CD4-positive, alpha-beta T cell treated with Interleukin-17A for 4 hours (primary cell): ENCODE results near the gene GPC5.
"Not testable (repeated sequence)": the region's sequence is repeated elsewhere in the genome, so short reads cannot be mapped to it uniquely, and the experiment has no call there.

ENCODE experiments used
- DNase-seq: peaks from one replicate; pipeline ENCODE4 v3.0.0-alpha.2; 2020; ENCODE audit warnings: mixed read lengths

Gene GPC5

DNA sequence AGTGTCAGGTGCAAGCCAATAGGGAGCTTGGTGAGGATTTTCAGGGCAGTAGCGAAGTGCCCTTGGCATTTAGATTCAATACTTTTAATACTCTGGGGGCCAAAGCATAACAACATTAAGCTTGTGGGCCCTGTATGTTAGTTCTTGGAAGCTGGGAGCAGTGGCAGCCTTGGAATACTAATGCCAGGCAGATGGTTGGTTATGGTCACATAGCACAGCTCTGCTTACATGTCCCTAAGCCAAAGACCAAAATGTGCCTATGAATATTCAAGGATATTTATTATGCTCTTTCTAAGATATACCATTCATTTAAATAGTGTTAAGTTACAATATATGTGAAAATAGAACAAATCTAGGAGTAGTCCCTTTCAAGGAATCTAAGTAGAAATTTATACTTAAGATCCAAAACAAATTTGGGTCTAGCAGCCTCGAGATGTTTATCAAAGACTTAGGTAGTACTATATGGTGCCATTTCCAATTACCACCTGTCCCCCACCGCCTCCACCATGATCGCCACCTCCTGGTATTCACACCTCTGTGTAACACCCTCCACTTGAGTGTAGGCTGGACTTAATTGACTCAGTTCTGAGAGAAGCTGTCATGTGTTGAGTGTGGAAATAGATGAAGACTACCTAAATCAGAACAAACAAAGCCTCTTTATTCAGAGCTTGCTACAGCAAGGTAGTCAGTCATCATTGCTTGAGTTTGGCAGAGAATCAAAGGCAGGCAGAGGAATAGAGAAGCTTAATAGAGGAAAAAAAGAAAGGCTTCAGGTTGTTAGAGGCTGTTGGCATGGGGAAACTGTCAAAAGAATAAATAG, 261.0 kb downstream of the GPC5 start:
- DNase-seq: no peak

DNA sequence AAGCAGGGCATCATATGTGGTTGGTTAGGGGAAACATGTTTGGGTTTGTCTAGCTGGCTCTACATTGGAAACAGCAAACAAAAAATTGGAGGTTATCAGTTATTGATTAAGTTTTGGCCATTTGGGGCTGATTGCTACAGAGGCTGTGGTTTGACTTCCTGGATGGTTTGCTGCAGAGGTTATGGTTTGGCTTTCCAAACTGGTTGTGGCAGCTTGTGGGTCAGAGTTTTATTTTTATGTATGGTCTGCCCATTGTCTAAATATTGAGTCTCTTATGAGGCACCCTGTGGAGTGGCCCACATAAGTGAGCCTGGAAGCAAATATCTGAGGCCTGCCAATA, 261.6 kb downstream of the GPC5 start:
- DNase-seq: no peak

DNA sequence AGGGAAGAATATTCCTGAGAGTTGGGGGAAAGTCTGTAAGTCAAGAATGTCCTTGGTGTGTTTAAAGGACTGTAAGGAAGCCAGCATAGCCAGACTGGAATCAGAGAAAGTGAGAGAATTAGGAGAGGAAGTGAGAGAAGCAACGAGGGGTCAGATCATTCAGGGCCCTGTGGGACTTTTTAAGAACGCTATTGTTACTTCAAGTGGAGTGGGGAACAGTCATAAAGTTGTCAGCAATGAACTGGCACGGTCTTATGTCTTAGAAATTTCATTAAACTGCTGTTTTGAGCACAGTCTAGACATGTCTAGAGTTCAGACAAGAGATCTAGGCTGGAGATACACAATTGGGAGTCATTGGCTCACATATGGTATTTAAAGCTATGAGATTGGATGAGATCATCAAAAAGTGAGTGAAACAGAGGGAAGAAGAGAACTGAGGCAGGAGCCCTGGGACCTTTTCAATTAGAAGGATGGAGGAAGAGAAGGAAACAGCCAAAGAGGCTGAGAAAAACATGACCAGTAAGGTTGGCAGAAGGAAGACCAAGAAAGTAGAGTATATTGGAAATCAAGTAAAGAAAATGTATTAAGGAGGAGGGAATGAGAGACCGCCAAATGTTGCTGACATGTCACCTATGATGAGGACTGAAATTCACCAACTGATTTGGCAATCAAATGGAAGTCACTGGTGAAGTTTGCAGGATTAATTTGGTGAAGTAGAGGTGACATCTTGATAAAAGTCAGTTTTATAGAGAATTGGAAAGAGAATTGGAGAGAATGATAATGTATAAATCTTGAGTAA, 263.5 kb downstream of the GPC5 start:
- no peak for DNase-seq

DNA sequence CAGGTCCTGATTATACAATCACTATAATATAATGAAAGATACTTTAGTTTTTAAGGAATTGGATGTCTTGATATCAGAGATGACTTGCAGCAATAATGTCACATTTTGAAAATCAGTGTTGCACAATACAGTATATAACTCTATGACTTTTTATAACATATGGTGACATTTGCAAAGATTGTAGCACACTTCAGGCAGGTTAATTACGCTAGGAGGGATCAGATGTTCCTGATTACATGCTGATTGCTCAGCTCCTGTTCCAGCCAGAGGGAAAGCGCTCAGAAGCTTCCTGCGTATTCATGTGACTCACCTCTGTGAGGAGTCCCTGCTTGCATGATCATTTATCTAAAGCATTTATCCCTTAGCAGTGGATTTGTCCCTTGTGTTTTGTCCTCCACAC, 265.6 kb downstream of the GPC5 start:
- DNase-seq: no peak

DNA sequence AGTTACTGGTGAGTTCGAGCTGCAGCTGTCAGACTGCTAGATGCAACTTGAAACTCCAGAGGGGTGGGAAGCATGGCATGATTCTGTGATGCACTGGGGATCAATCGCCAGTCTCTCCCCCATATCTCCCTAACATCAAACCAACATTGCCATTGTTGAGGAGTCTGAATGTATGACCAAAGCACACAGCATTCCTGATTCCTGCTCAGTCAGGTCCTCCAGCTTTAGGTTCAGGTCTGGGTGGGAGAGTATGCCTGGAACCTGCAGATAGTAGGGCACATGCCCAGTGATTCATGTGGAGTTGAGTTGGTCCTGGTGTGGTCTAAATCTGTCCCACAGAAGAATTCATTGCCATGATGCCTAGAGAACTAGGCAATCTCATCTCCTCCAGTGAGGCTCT, 269.1 kb downstream of the GPC5 start:
- no peak for DNase-seq

DNA sequence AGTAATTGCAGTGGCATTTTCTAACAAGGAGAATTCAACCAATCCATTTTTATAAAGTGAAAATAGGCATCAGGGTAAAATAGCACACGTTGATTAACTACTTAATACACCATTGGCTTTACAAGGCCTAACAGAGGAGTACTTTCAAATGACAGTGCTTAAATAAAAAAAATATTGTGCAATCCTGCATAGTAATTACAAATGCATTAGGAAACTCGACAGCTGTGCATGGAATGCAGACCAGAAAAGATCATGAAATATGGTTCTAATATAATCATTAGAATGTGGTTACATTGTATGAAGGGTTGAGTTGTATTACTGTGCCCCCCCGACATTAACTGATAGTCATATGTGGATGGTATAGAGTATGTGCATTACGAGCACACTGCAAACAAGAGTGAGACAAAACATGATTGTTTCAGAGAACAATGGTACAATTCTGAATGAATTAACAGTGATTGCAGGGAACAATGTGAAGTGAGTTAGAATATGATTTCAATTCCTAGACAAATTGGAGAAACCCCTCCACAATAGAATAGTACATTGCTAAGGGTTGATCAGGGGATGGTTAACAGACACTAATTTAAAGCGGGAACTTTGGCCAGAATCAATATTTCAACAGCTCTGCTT, 270.6 kb downstream of the GPC5 start:
- DNase-seq: no peak

DNA sequence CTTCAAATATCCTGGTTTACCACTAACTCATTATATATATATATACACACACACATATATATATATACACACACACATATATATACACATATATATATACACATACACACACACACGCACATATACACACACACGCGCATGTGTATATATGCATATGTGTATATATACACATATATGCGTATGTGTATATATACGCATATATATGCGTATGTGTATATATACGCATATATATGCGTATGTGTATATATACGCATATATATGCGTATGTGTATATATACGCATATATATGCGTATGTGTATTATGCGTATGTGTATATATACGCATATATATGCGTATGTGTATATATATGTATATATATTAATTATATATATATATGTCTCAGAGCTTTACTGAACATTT, 275.9 kb downstream of the GPC5 start:
- not testable (repeated sequence) for DNase-seq

DNA sequence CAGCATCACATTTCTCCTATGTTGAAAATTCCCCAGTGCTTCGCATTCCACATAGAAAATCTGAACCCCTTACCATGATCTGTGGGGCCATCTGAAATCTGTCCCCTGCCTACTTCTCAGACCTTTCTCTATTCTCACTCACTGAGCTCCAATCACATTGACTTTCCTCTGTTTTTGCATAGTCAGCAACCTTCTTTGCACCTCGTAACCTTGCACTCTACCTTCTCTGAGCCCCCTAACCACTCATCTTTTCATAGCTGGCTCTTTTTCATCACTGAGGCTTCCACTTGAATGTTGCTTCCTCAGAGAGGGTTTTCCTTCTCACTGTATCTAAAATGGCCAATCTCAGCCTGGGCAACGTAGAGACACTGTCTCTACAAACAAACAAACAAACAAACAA, 286.3 kb downstream of the GPC5 start:
- DNase-seq: no peak

DNA sequence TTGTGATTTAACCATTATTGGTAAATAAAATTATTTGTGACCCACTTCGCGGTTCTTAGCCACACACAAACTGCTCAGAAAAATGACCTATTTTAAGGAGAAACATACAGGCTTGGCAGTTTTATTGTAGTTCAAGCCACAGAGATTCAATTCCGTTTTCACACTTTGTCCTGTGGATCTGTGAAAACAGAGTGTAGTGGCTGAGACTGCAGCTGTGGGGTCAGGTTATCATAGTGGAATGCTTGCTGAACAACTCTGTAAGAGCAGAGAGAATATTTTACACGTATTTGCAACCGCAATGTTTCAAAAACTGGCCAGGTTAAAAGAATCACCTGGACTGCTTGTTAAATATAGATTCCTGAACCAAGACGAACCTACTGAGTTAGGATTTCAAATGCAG, 292.5 kb downstream of the GPC5 start:
- DNase-seq: no peak

DNA sequence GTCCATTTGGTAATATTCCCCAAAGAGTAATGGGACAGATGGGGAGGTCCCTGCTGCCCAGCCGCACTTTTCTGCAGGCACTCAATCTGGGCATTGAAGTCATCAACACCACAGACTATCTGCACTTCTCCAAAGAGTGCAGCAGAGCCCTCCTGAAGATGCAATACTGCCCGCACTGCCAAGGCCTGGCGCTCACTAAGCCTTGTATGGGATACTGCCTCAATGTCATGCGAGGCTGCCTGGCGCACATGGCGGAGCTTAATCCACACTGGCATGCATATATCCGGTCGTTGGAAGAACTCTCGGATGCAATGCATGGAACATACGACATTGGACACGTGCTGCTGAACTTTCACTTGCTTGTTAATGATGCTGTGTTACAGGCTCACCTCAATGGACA, 295.0 kb downstream of the GPC5 start:
- no peak for DNase-seq

DNA sequence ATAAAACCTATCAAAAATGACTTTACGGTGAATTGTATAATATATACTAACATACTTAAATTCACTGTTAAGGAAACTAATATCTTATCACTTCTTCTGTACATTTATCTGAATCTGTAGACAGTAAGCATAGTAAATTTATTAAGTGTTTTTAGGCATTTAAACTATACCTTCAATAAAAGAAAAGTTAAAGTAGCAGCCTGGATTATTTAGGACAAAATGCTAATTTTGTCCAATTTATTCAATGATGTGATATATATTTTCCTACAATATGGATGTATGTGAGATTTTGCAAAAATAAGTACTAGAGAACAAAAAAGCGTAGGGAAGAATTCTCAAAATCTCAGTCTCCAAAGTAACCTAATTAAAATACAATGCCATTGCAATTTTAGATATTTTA, 299.9 kb downstream of the GPC5 start:
- no peak for DNase-seq

DNA sequence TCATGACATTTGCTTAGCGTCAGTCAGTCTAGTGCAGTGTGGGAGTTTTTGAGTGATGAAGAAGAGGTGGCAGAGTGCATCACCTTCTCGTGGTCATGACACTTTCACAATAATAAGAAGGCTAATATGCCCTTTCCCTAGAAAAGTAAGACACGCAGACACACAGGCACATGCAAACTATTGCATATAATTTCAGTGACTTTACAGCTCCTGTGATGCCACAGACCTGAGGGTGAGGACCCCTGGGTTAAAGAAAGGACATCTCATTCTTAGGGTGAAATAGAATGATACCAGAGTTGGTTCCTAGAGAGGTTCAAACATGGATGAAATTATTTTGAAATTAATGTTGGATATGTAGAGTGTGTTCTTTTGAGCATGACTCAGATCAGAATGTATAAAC, 300.3 kb downstream of the GPC5 start:
- no peak for DNase-seq

DNA sequence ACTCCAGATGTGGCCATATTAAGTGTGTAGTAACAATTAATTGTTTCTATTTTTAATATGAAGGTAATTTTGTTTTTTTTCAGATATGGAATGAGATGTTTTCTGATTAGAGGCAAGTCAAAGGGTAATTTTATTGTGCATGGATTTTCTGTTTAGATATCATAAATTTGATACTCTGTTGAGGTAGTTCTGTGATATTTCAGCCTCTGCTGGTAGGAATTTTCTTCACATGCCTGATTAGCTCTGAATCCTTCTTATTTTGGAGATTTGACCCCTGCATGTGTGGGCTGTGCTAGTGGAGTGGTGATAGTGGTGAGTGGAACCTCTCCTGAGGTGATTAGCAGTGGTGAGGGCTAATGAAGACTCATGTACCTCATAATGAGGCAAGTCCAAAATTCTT, 301.4 kb downstream of the GPC5 start:
- DNase-seq: no peak

DNA sequence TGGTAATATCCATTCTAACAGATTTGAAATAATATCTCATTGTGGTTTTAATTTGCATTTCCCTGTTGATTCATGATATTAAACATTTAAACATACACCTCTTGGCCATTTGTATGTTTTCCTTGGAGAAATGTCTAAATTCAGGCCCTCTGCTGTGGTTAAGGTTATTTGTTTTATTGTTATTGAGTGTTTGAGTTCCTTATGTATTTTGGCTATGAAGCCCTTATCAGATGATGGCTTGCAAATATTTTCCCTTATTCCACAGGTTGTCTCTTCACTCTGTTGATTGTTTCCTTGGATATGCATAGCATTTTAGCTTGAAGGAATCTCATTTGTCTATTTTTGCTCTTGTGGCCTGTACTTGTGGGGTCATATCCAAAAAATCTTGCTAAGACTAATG, 303.6 kb downstream of the GPC5 start:
- no peak for DNase-seq

DNA sequence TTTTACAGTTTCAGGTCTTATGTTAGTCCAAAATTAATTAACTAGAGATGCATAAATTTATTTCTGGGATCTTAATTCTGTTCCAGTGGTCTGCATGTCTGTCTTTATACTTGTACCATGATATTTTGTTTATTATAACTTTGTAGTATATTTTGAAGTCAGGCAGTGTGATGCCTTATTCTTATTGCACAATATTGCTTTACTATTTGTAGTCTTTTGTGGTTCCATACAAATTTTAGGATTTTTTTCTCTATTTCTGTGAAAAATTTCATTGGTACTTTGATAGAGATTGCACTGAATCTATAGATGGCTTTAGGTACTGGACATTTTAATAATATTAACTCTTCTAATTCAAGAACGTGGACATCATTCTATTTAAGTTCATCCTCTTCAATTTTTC, 304.0 kb downstream of the GPC5 start:
- no peak for DNase-seq

DNA sequence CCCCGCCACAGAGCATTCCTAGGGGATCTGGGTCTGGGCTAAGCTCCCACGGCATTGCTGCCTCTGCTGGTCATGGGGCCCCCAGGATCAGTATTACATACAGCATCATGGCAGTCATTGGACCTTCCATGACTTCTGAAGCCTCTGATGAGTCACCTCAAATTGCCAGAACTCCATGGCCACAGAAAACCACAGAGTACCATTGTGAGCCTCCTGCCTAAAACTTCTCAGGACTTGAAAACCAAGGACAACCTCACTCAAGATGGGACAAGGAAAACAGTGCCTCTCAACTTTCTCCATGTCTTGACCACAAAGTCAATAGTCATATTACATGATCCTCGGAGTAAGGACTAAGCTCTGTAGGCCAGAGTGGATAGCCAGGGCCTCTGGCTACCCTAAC, 306.0 kb downstream of the GPC5 start:
- DNase-seq: no peak

DNA sequence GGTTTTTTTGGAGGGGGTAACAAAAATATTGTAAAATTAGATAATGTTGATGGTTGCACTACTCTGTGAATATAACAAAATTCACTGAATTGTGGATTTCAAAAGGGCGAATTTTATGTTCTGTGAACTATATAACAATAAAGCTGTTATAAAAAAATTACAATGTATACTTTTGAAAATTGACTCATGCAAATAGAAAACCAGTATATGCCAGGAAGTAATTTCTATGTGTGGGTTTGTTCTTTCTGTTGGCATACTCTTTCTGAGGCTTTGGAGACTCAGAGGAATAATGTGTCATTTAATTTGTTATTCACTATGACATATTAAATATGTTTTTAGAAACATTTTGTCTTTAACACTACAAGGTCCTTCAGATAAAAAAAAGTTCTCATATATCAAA, 310.1 kb downstream of the GPC5 start:
- DNase-seq: no peak

DNA sequence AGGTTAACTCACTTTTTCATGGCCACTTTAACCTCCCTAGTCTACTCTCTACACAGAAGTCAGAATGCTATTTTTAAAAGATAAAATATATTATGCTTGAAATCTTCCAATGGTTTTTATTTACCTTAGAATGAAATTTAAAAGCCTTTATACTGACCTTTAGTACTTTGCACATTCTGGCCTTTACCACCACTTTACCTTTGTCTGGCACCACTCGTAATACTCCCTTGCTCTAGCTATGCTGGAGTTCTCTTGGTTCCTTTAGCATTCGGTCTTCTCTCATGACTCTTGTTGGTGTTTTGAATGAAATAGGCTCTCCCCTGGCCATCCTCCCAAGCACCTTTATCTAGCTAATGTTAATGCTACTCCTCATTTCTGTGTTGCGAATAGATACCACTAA, 310.8 kb downstream of the GPC5 start:
- DNase-seq: no peak

DNA sequence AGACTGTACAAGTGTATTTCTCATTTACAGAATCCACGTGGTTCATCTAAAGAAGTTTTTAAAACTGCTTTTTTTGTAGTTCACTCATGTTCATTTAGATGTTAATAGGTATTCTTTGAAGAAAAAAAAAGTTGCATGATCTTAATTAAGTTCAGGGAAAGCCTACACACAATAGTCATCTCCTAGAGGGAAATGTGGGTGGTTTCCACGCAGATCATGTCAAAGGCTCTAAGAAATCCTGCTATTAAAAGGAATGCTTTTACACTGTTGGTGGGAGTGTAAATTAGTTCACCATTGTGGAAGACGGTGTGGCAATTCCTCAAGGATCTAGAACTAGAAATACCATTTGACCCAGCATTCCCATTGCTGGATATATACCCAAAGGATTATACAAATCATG, 312.3 kb downstream of the GPC5 start:
- DNase-seq: no peak

DNA sequence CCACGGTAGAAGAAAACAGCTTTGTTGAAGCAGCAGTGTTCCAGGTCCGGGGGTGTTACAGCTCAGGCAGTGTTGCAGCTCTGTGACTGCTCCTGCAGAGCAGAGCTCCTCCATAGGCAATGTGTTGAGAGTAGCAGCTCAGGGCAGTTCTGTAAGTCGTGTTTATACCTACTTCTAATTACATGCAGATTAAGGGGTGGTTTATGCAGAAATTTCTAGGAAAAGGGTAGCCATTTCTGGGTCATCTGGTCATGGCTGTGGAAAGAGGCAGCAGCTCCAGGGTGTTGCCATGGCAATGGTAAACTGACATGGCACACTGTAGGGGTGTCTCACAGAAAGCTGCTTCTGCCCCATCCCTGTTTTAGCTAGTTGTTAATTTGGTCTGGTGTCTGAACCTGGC, 316.4 kb downstream of the GPC5 start:
- DNase-seq: no peak

DNA sequence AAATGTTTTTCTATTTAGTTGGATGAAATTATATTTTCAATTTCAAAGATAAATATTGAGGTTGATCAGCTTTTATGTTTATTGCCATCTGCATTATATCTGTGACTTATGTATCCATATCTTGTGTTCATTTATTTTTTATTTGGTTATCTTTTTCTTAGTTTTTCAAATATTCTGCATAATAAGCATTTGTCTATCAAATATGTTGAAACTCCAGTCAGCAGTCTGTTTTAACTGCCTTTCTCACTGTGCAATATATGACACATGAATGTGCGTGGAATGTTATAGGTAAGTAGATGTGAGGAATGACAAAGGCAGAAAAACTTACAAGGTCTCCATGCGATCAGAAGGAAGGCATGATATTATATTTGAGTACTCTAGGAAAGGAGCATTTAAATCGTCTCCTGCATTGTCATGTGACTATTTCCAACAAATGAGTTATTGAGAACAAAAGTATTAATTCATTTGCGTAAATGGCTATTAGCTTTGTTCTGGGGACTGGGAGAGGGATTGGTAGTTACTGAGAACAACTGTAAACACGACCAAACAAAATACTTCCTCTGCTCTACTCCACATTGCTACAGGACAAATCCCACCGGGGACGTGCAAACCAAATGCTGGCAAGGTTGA, 318.1 kb downstream of the GPC5 start:
- no peak for DNase-seq

DNA sequence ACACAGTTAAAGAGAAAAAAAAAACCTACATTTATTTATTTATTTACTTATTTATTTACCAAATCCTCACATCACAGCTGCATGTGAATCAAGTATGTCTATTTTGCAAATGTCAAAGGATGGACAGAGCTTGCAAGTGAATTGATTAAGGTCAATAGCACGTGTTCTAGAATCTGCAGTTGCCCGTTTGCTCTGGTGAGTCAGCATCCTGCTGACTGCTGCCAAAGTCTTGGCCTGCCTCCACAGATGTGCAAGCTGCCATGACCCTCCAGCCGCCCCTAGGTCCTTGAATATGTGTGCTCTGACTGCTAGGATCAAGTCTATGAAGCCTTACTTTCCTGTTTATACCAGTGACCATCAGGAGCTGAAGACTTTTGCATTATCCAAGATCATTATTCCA, 320.6 kb downstream of the GPC5 start:
- DNase-seq: no peak

DNA sequence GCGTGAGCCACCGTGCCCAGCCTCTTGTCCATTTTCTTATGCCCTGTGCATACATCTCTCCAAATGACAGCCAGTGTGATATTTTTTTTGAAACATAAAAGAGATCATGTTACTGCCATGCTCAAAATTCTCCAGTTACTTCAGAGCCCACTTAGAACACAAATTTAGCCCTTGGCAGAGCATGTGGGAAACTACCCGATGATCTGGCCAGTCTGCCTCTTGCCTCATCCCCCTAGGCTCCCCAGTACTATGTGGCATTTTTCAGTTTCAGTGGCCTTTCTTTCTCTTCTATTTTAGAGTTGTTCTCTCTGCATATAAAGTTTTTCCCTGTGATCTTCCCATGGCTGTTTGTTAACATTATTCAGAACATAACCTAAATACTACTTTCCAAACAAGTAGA, 323.0 kb downstream of the GPC5 start:
- no peak for DNase-seq
